ENCODE measurements around the gene USH2A. TPM values are rescaled to one million over a fixed set of nuclear protein-coding genes. Genes with fewer than 3 reads are reported as not detected.

The USH2A gene
- total RNA-seq, 1 donor from 2014 or later, result not detected

DNA sequence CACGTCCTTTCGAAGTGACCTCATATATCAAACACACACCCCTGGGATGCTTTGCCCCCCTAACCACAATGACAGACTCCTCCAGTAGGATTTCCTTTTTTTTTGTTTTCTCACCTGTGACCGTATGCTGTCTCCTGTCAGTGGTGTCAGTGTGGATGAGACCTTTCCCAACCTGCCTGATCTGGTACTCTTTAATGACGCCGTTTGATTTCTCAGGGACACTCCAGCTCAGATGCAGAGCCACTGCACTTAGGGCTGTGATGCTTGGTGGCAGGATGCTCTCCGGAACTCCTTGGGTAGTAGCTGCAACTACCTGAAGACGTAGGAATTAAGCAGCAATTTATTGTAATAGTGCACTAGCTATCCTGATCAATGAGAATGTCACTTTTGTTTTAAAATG is 643.5 kb downstream of the USH2A start:
- no peaks in the 10 kb centered on the region for H3K4me1 ChIP-seq
- H3K36me3 ChIP-seq, result no peaks in the 10 kb centered on the region
- H3K9me3 ChIP-seq, result no peaks in the 10 kb centered on the region
- no peak overlapping the region for H3K4me3 ChIP-seq
- intact Hi-C loops (cut with DNase I), result no loop called here
- no peaks in the 10 kb centered on the region for H3K27me3 ChIP-seq
- TF ChIP-seq, protein P1, sequence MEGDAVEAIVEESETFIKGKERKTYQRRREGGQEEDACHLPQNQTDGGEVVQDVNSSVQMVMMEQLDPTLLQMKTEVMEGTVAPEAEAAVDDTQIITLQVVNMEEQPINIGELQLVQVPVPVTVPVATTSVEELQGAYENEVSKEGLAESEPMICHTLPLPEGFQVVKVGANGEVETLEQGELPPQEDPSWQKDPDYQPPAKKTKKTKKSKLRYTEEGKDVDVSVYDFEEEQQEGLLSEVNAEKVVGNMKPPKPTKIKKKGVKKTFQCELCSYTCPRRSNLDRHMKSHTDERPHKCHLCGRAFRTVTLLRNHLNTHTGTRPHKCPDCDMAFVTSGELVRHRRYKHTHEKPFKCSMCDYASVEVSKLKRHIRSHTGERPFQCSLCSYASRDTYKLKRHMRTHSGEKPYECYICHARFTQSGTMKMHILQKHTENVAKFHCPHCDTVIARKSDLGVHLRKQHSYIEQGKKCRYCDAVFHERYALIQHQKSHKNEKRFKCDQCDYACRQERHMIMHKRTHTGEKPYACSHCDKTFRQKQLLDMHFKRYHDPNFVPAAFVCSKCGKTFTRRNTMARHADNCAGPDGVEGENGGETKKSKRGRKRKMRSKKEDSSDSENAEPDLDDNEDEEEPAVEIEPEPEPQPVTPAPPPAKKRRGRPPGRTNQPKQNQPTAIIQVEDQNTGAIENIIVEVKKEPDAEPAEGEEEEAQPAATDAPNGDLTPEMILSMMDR (IDR thresholded peaks at IDR 0.05), result no peak
- DNase-seq (ENCODE audit: low spot score in 2 of 2), result no peak
- H3K27ac ChIP-seq, result no peak overlapping the region

DNA sequence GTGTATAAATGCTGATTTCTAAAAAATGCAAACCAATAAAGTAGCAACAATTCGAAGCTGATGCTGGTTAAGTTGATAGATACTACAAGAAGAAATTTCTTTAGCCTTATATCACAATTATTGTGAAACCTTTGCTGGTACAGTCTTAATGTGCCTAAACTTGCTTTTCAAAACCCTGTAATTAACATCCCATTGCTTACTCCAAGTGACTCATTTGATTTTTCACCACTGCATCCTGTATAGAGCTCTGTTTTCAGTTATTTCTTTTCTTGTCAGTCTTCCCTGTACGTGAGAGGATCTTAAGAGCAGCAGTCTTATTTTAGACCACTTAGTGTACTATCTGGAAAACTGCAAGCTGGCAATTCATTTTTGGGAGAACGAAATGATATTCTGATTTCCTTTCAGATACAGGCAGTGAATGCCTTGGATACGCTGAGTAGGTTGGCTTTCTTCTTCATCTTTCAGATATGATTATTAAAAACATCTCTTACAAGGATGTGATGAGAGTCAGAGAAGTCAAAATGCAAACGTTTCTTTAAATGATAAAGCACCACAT is 645.8 kb downstream of the USH2A start:
- intact Hi-C loops (cut with DNase I), result no loop called here
- no peaks in the 10 kb centered on the region for H3K9me3 ChIP-seq
- TF ChIP-seq, protein P1 (IDR thresholded peaks at IDR 0.05), result no peak
- DNase-seq (ENCODE audit: low spot score in 2 of 2), result no peak
- no peaks in the 10 kb centered on the region for H3K36me3 ChIP-seq
- H3K27ac ChIP-seq, result no peak overlapping the region
- H3K4me3 ChIP-seq, result no peak overlapping the region
- H3K4me1 ChIP-seq, result no peaks in the 10 kb centered on the region
- H3K27me3 ChIP-seq, result no peaks in the 10 kb centered on the region

DNA sequence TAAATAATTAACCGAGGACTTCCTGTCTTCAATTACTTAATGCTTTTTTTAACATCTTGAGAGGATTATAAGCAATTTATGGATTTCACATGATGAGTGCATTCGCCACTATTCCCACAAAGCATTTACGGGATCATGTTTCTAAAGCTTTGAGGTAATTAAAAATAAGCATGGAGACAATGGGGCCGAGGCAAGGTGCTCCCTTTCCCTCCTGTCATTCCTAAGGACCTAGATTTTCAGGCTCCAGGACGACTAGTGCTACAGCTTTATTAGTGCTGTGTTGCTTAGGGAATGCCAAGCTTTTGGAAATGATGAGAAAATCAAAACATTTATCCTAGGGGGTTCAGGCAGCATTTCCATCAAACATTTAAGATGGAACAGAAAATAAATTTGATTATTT is 646.9 kb downstream of the USH2A start:
- TF ChIP-seq, protein P1 (IDR thresholded peaks at IDR 0.05), result no peak
- H3K9me3 ChIP-seq, result no peaks in the 10 kb centered on the region
- DNase-seq (ENCODE audit: low spot score in 2 of 2), result no peak
- H3K36me3 ChIP-seq, result no peaks in the 10 kb centered on the region
- H3K4me3 ChIP-seq, result no peak overlapping the region
- H3K4me1 ChIP-seq, result no peaks in the 10 kb centered on the region
- no peak overlapping the region for H3K27ac ChIP-seq
- H3K27me3 ChIP-seq, result no peaks in the 10 kb centered on the region
- intact Hi-C loops (cut with DNase I), result no loop called here

DNA sequence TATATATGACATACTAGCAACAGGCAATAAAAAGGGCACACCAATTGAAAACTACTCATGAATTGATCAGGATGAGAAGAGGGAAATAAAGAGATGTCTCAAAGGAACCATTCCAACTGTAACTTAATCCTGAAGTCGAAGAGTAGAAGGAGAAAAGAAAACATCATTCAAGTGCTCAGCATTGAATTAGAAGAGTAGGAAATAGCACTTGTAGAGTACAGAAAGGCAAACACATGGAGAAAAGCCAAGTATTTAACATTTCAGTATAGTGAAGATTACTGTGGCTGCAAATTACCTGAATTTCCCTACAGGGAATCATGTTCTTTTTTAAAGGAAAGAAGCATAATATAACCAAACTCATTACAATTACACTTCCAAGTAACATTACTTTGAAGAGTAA is 651.1 kb downstream of the USH2A start:
- intact Hi-C loops (cut with DNase I), result no loop called here

DNA sequence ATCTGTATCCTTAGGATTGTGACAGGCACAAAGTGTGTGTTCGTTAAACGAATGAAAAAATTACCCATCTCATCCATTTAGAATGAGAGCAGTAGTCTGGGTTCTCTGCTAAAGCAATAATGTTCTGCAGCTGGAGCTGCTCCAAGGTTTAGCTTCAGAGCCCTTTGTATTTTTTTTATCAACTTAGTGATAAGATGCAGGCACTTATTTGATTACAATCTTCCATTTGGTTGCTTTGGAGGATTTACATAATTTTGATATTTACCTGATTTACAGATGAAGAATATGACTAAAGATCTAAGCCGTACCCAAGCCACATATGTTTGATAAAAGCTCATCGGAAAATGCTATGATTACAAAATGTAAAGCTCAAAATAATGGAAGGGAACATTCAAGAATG is 654.9 kb downstream of the USH2A start:
- intact Hi-C loops (cut with DNase I), result no loop called here
- TF ChIP-seq, protein P1 (IDR thresholded peaks at IDR 0.05), result no peak
- no peak overlapping the region for H3K4me3 ChIP-seq
- H3K36me3 ChIP-seq, result no peaks in the 10 kb centered on the region
- H3K4me1 ChIP-seq, result no peaks in the 10 kb centered on the region
- no peak overlapping the region for H3K27ac ChIP-seq
- no peaks in the 10 kb centered on the region for H3K27me3 ChIP-seq
- H3K9me3 ChIP-seq, result no peaks in the 10 kb centered on the region
- no peak for DNase-seq (ENCODE audit: low spot score in 2 of 2)

More for the DNA sequence above, 651.1 kb downstream of the USH2A start:
- no peaks in the 10 kb centered on the region for H3K9me3 ChIP-seq
- TF ChIP-seq, protein P1 (IDR thresholded peaks at IDR 0.05), result no peak
- H3K27me3 ChIP-seq, result no peaks in the 10 kb centered on the region
- H3K36me3 ChIP-seq, result no peaks in the 10 kb centered on the region
- no peaks in the 10 kb centered on the region for H3K4me1 ChIP-seq
- no peak overlapping the region for H3K27ac ChIP-seq
- H3K4me3 ChIP-seq, result no peak overlapping the region
- DNase-seq (ENCODE audit: low spot score in 2 of 2), result no peak

DNA sequence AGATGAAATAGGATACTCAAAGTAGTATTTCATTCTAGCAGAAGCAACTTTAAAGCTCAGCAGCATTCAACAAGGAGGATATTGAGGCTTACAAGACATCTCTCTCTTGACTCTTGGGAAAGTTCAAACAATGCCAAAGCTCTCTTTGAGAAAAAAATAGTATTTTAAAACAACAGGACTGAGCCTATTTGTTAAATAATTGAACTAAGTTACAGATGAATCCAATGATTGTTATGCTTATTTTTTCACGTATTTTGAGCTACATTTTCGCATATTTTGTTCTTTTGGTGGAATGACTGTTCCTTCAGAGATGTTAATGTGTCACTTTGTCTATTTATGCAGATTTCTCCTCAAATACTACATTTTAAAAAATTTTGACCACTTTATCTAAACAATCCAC is 655.5 kb downstream of the USH2A start:
- H3K4me1 ChIP-seq, result no peaks in the 10 kb centered on the region
- no peak overlapping the region for H3K4me3 ChIP-seq
- H3K9me3 ChIP-seq, result no peaks in the 10 kb centered on the region
- H3K36me3 ChIP-seq, result no peaks in the 10 kb centered on the region
- intact Hi-C loops (cut with DNase I), result no loop called here
- H3K27me3 ChIP-seq, result no peaks in the 10 kb centered on the region
- no peak for DNase-seq (ENCODE audit: low spot score in 2 of 2)
- no peak overlapping the region for H3K27ac ChIP-seq
- TF ChIP-seq, protein P1 (IDR thresholded peaks at IDR 0.05), result no peak

All from ascending aorta (tissue), 2 donors.